Liver (tissue), 3 donors: ENCODE measurements around the gene PITPNC1.

ENCODE experiments used
- EGR1 ChIP-seq, 2 donors: IDR thresholded peaks; 2 replicates each; pipeline ENCODE4 v1.6.1; 2016 to 2018; ENCODE audit warnings: antibody characterized with exemption in 2 of 2, low read depth in 2 of 2
- FOXA2 ChIP-seq: IDR thresholded peaks from 2 replicates; pipeline ENCODE4 v1.6.1; 2016; ENCODE audit warnings: antibody characterized with exemption
- JUND ChIP-seq, 2 donors: IDR thresholded peaks; 2 replicates each; pipeline ENCODE4 v1.6.1; 2016; ENCODE audit warnings: antibody characterized with exemption in 2 of 2
- TAF1 ChIP-seq: conservative IDR thresholded peaks from 2 replicates; pipeline ENCODE4 v1.6.1; 2016; ENCODE audit warnings: antibody characterized with exemption, mild to moderate bottlenecking
- TF ChIP-seq, protein P1 (sequence below): fragments of 150-350 bp; IDR thresholded peaks from 2 replicates; pipeline ENCODE4 v1.5.1; 2017; ENCODE audit warnings: improper control_type of control experiment, low read depth, low read length; ENCODE audit not compliant: missing input control
- donor health status: healthy.
- donor health status: healthy.

GRCh38 chr17:67364847-67365737, 12.0 kb upstream of the PITPNC1 start:
- TF ChIP-seq JUND (IDR thresholded peaks at IDR 0.05) = no peak
- TF ChIP-seq, protein P1, sequence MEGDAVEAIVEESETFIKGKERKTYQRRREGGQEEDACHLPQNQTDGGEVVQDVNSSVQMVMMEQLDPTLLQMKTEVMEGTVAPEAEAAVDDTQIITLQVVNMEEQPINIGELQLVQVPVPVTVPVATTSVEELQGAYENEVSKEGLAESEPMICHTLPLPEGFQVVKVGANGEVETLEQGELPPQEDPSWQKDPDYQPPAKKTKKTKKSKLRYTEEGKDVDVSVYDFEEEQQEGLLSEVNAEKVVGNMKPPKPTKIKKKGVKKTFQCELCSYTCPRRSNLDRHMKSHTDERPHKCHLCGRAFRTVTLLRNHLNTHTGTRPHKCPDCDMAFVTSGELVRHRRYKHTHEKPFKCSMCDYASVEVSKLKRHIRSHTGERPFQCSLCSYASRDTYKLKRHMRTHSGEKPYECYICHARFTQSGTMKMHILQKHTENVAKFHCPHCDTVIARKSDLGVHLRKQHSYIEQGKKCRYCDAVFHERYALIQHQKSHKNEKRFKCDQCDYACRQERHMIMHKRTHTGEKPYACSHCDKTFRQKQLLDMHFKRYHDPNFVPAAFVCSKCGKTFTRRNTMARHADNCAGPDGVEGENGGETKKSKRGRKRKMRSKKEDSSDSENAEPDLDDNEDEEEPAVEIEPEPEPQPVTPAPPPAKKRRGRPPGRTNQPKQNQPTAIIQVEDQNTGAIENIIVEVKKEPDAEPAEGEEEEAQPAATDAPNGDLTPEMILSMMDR = no peak
- no peak for TF ChIP-seq TAF1
- TF ChIP-seq EGR1 (IDR thresholded peaks at IDR 0.05; ENCODE audit: low read depth in 2 of 2) = no peak
- no peak for TF ChIP-seq FOXA2
